Tongue (tissue), 2 donors: ENCODE measurements around the gene TIMM10B. TPM values are rescaled to one million over a fixed set of nuclear protein-coding genes. Genes with fewer than 3 reads are reported as not detected.

Experiments
- DNase-seq: peaks from one replicate; pipeline ENCODE4 v3.0.0-alpha.2; 2015
- total RNA-seq: library from RNA; depleted of rRNA; stranded (reverse); fragments of >200 nt; gene quantifications from one replicate; pipeline ENCODE4 v1.2.3, GENCODE V29; 2014

The TIMM10B gene
- total RNA-seq = 28.9 TPM

- DNase-seq = peak; percentile 99
These were observed at the start of gene TIMM10B, which contains the start of gene ARFIP2 for GRCh38 chr11:6481012-6481923. TIMM10B (plus strand) TSS chr11:6481501; CDS start chr11:6481517, 16 bp downstream. ARFIP2 (minus strand) TSS chr11:6481331; CDS start chr11:6480421, 910 bp downstream.

DNA sequence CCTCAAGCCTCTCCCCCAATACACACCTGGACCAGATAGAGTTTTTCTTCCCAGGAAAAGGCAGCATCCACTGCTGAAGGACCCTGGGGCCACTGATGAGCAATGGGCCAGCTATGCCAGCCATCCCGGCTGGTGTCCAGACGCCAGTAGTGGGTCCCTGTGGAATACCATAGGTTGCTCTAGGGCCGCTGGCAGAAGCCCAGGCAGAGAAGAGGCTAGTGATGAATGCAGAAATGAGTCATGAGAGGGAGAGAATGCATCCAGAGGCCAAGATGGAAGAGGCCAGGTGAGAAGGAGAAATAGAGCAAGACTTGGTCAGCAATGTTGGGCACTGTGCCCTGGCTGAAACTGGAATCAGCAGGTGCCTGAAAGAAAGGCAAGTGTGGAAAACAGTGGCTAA lies 49.4 kb upstream of the TIMM10B start:
- DNase-seq = no peak

DNA sequence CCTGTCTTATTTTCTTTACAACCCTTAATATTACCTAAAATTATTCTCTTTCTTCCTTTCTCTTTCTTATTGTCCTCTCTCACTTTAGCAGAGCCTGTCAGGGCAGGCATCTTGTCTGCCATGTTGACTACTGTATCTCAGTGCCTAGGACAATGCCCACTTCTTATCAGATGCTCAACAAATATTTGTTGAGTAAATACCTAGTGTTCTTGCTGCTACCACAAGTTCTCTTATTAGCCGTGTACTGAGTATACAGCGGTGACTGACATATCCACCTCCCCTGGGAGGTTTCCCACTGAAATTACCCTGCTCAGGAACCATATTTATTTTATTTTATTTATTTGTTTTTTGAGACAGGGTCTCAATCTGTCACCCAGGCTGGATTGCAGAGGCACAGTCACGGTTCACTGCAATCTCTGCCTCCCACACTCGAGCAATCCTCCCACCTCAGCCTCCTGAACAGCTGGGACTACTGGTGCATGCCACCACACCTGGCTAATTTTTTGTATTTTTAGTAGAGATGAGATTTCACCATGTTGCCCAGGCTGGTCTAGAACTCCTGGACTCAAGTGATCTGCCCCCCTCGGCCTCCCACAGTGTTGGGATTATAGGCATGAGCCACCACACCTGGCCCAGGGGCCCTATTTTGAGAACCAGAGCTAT lies 47.2 kb upstream of the TIMM10B start:
- DNase-seq = no peak

DNA sequence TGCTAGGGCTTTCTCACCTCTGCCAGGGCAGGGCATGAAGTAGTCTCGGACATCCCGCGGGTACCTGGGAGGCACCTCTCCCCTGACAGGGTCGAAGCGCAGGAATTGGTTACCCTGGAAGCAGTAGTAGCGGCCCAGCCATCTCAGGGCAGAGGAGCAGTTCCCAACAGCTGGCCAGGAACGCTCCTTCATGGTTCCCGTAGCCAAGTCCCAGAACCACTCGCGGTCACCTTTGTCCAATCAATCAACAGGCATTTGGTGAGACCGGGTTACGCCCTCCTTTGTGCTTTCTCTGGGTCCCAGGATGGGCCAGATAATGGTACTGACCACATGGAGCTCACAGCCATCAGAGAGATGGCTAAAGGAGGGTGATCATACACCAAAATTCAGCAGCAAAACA lies 43.9 kb upstream of the TIMM10B start:
- DNase-seq = no peak

DNA sequence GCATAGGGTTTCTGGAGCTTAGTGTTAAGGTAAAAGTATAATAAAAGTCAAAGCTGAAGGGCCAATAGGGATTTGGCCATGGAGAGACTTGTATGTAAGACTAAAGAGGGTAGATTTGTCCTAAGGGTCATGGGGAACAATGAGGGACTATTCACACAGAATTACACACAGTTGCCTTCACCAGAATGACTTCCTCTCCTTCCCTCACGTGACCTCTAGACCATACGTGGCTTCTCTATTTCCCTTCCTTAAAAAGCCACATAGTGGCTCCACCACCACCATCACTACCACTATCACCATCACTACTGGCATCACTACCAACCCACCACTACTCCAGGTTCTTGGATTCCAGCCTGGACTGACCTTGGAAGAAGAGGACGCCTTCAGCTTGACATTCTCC lies 43.3 kb upstream of the TIMM10B start:
- no peak for DNase-seq

GRCh38 chr11:6438979-6439571 lies 42.2 kb upstream of the TIMM10B start:
- DNase-seq = peak; percentile 54

- no peak for DNase-seq
These were observed 40.4 kb upstream of the TIMM10B start, which contains the start of gene HPX for GRCh38 chr11:6440906-6441358. HPX (minus strand) TSS chr11:6440987; CDS start chr11:6440963, 24 bp downstream.

DNA sequence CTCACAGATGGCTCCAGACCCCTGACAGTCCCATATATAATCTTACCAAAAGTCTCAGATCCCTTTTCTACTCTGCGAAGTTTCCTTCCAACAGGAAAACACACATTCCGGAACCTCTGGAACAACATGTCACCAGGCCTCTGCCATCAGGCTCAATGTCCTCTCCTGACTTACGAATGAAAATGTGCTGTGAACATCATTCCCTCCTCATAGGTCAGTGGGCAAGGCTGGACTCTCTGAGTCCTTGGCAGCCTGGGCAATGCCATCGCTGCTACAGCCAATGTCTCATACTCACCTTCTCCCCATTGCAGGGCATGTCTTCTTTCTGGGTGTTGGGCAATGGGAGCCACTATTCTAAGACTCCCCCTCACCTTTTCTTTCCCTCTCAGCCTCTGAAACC lies 38.9 kb upstream of the TIMM10B start:
- no peak for DNase-seq

- peak; percentile 63 for DNase-seq
These were observed 37.9 kb upstream of the TIMM10B start for GRCh38 chr11:6443269-6444003.

- DNase-seq = no peak
These were observed 32.7 kb upstream of the TIMM10B start for GRCh38 chr11:6448574-6448973.

DNA sequence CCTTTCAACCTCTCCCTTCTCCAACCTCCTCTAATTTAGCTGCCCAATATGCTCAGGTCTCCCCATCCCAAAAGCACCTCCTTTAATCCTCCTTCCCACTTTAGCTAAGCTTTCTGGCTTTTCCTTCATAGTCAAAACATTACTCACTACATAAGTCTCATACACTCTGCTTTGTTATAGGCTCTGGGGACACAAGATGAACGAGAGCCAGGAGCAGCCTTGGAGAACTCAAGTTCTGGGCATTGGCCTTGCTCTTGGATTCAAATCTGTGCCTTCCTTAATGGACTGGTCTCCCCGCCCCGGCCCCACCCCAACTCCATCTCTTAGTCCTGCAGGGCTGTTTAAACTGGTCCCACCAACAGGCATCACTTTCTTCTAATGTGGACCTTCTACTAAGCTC lies 29.1 kb upstream of the TIMM10B start:
- no peak for DNase-seq

DNA sequence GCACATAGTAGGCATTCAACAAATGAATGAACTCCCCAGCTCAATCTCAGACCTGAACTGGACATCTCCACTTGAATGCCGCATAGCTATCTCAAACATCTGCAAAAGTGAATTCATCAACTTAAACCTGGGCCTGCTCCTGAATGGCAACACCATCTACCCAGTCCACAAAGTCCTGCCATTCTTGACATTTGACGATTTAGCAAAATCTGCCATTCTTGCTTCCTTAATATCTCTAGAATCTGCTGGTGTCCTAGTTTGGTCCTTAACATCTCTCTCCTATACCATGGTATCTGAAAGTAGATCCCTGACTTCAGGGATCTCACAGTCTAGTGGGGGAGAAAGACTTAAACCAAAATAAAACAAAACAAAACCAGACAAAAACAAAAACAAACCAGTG lies 28.1 kb upstream of the TIMM10B start:
- DNase-seq = no peak

DNA sequence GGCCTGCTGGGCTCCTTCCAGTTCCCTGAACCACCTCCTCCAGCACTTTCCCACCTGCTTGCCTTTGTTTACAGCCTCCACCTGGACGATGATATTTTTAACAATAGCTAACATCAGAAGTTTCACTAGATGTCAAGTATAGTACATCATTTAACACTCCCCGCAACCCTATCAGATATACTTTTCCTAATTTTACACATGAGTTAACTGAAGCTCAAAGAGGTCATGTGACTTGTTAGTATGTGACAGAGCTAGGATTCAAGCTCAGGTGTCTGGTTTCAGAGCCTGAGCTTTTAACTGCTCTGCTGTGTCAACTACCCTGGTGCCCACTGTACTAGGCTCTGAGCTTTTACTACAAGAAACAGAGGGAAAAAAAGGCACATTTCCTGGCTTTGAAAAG lies 26.2 kb upstream of the TIMM10B start:
- DNase-seq = no peak

DNA sequence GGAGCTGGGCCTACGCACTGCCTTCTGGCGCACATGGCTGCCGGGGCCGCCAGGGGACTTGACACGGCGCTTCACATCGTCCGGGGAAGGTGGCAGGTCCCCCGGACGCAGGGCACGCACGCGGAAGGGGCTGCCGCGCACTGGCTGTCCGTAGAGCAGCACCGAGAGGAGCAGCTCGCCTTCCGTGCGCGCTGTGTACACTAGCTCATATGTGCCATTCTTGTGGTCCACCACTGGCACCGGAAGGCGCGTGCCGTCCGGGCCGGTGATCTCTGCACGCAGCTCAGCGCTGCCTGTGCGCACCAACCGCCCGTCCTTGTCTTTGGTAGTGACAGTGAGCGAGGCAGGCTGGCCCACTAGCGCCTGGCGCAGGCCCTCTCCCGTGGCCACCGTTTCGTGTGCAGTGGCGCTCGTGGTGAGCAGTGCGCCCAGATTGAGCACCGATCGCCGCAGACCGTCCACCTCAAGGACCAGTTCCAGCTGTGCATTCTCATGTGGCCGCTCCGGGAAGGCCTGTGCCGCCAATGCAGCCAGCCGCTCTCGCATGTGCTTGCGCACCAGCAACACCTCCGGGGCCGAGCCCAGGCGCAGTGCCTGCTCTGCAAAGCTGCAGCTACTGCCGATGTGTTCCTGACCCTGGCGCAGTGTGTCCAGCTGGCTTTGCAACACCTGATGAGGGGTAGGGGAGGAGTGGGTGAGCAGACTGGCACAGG lies 24.8 kb upstream of the TIMM10B start:
- no peak for DNase-seq

GRCh38 chr11:6457581-6458320 lies 23.6 kb upstream of the TIMM10B start:
- DNase-seq = no peak

DNA sequence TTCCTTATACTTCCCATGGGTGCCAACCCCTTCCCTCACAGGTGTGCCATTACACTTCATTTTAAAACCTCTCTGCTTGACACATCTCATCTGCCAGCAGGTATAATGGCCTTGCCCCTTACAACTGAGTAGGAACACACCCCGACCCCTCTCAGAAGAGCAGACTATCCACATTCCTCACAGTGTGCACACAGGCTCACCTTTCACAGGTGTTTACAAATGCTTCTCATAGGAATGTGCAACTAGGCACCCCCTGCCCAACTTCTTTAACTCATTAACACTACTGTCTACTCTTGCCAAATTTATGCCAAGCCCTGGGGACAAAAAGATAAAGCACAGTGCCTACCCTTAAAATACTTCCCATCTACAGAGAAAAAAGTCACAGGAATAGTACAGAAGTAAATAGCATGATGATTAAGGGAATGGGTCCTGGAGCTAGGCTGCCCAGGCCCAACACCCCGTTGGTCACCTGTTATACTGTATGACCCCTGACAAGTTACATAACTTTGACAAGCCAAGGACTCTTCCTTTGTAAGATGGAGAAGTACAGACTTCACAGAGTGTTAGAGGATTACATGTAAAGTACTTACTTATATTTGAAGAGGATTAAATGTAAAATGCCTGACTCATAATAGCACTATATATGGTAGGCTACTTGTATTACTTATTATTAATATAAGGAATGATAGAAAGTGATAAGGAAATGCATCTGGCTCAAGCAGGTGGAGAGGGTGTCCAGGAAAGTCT lies 22.8 kb upstream of the TIMM10B start:
- DNase-seq = no peak

DNA sequence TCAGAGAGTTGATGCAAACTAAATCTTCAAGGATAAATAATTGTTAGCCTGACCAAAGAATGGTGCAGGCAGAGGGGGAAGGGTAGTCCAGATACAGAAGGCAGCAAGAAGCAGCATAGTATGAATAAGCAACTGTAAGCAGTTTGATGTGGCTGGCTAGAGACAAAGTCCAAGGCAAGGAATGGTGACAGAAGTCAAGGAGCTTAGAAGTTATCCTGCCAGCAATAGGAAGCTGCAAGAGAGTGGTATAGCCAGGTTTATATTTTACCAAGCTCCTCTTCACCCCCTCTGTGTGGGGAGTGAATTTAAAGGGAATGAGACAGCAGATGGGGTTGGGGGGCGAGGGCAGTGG lies 22.2 kb upstream of the TIMM10B start:
- no peak for DNase-seq

DNA sequence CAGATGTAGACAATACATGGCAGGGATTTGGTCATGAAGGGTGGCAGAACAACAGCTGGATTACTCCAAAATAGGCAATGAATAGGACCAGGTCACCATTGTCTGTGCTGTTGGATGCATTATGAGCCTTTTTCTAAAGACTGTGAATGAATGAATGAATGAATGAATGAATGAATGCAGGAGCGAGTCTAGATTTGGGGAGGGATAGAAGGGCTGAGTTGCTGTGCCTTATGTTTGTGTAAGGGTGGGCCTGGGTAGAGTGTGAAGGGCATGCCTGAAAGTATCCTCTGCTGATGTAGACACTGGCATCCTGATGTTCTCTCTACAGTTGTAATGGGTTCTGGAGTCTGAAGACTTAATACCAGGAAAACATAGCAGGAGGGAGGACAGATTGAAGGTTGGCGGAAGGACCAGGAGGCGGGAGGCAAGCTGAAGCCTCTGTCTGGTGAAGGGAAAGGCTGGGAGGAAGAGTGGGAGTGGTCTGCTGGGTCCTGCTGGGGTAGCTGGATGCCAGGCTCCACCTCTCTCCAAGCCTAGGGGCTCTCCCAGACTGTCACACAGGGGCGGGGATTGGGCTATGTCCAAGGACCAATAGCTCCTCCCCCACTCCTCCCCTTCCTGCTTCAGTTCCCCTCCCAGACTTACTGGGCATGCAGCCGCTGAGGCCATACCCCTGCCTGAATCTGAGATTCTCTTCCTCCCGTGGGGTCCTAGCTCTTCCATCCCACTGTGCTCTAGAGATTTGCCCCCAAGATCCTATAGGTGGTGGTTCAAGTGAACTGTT lies 12.4 kb upstream of the TIMM10B start:
- peak; percentile 90 for DNase-seq

GRCh38 chr11:6469599-6469998 lies 11.7 kb upstream of the TIMM10B start:
- no peak for DNase-seq
